Liver (tissue), 9 donors: ENCODE measurements around the gene TMEM119. TPM values are rescaled to one million over a fixed set of nuclear protein-coding genes. Genes with fewer than 3 reads are reported as not detected.

ENCODE experiments used
- DNase-seq: peaks from one replicate; pipeline ENCODE4 v3.0.0-alpha.2; 2017; ENCODE audit warnings: low spot score
- H3K27ac ChIP-seq, 2 donors: one replicate each; pipeline ENCODE4 v1.7.0; 2013; ENCODE audit warnings: inconsistent platforms in 2 of 2, low read length in 2 of 2, control low read depth in 1 of 2, low read depth in 1 of 2, mild to moderate bottlenecking in 1 of 2
- H3K27me3 ChIP-seq, 4 donors: one replicate each; pipeline versions ENCODE4 v1.6.1 to v1.7.0; 2013; ENCODE audit warnings: low read length in 3 of 4, inconsistent platforms in 1 of 4, mild to moderate bottlenecking in 1 of 4, moderate library complexity in 1 of 4; ENCODE audit not compliant: control insufficient read depth in 4 of 4, insufficient read depth in 4 of 4
- H3K36me3 ChIP-seq, 4 donors: one replicate each; pipeline versions ENCODE4 v1.6.1 to v1.7.0; 2013; ENCODE audit warnings: low read length in 3 of 4, mild to moderate bottlenecking in 3 of 4, low read depth in 1 of 4, moderate library complexity in 1 of 4; ENCODE audit not compliant: control insufficient read depth in 4 of 4, insufficient read depth in 3 of 4
- H3K4me1 ChIP-seq, 4 donors: one replicate each; pipeline versions ENCODE4 v1.6.1 to v1.7.0; 2013; ENCODE audit warnings: low read length in 3 of 4, mild to moderate bottlenecking in 3 of 4, moderate library complexity in 1 of 4; ENCODE audit not compliant: control insufficient read depth in 4 of 4, insufficient read depth in 4 of 4
- H3K4me3 ChIP-seq, 3 donors: one replicate each; pipeline versions ENCODE4 v1.6.1 to v1.7.0; 2013; ENCODE audit warnings: low read length in 3 of 3, control low read depth in 1 of 3, low read depth in 1 of 3, mild to moderate bottlenecking in 1 of 3
- H3K9ac ChIP-seq, 2 donors: one replicate each; pipeline ENCODE4 v1.7.0; 2013; ENCODE audit warnings: low read length in 2 of 2, mild to moderate bottlenecking in 2 of 2, moderate library complexity in 2 of 2, control low read depth in 1 of 2, low read depth in 1 of 2
- H3K9me3 ChIP-seq, 4 donors: one replicate each; pipeline versions ENCODE4 v1.6.1 to v1.7.0; 2013; ENCODE audit warnings: low read length in 3 of 4; ENCODE audit not compliant: control insufficient read depth in 4 of 4
- EGR1 ChIP-seq, 2 donors: IDR thresholded peaks; 2 replicates each; pipeline ENCODE4 v1.6.1; 2016 to 2018; ENCODE audit warnings: antibody characterized with exemption in 2 of 2, low read depth in 2 of 2
- FOXA1 ChIP-seq: IDR thresholded peaks from 2 replicates; pipeline ENCODE4 v1.6.1; 2016; ENCODE audit warnings: antibody characterized with exemption
- HNF4A ChIP-seq, 2 donors: conservative IDR thresholded peaks; 2 replicates each; pipeline ENCODE4 v1.6.1; 2016; ENCODE audit warnings: antibody characterized with exemption in 2 of 2, mild to moderate bottlenecking in 2 of 2
- HNF4G ChIP-seq: IDR thresholded peaks from 2 replicates; pipeline ENCODE4 v1.6.1; 2016; ENCODE audit warnings: antibody characterized with exemption
- JUND ChIP-seq, 2 donors: IDR thresholded peaks; 2 replicates each; pipeline ENCODE4 v1.6.1; 2016; ENCODE audit warnings: antibody characterized with exemption in 2 of 2
- RAD21 ChIP-seq, 2 donors: IDR thresholded peaks; 2 replicates each; pipeline ENCODE4 v1.6.1; 2016; ENCODE audit warnings: antibody characterized with exemption in 2 of 2, mild to moderate bottlenecking in 2 of 2
- RXRA ChIP-seq, 2 donors: IDR thresholded peaks; 2 replicates each; pipeline ENCODE4 v1.6.1; 2017 to 2018; ENCODE audit warnings: antibody characterized with exemption in 2 of 2, mild to moderate bottlenecking in 1 of 2
- SP1 ChIP-seq: IDR thresholded peaks from 2 replicates; pipeline ENCODE4 v1.6.1; 2018; ENCODE audit warnings: antibody characterized with exemption, mild to moderate bottlenecking
- TAF1 ChIP-seq: conservative IDR thresholded peaks from 2 replicates; pipeline ENCODE4 v1.6.1; 2016; ENCODE audit warnings: antibody characterized with exemption, mild to moderate bottlenecking
- YY1 ChIP-seq: IDR thresholded peaks from 2 replicates; pipeline ENCODE4 v1.6.1; 2016; ENCODE audit warnings: antibody characterized with exemption, mild to moderate bottlenecking
- WGBS: extraction: QIAGEN DNeasy Blood & Tissue Kit; methylation state at CpG from one replicate; pipeline ENCODE4 v1.1.7; 2013; 5-methylcytosine and 5-hydroxymethylcytosine counted together
- polyA plus RNA-seq, 2 donors: library from polyadenylated mRNA; stranded (reverse) in 1 of 2; unstranded in 1 of 2; fragments of 200-250 nt in 1 of 2; fragments of >200 nt in 1 of 2; fragmentation: Nextera tagmentation in 1 of 2; extraction: Ambion mirVana in 1 of 2; gene quantifications; one replicate each; pipeline versions ENCODE4 v1.2.1 to v1.2.3, GENCODE V29; 2013 to 2015
- total RNA-seq, 2 donors: library from RNA; depleted of rRNA; stranded (reverse); fragments of >200 nt; gene quantifications; one replicate each; pipeline ENCODE4 v1.2.3, GENCODE V29; 2014
- TF ChIP-seq, protein P1 (sequence below): IDR thresholded peaks from 2 replicates; pipeline ENCODE4 v1.6.1; 2016; ENCODE audit warnings: antibody characterized with exemption
- TF ChIP-seq, protein P2 (sequence below): IDR thresholded peaks from 2 replicates; pipeline ENCODE4 v1.6.1; 2016; ENCODE audit warnings: antibody characterized with exemption
- TF ChIP-seq, protein P3 (sequence below): IDR thresholded peaks from 2 replicates; pipeline ENCODE4 v1.6.1; 2016; ENCODE audit warnings: antibody characterized with exemption
- TF ChIP-seq, protein P4 (sequence below): IDR thresholded peaks from 2 replicates; pipeline ENCODE4 v1.6.1; 2016; ENCODE audit warnings: antibody characterized with exemption, mild to moderate bottlenecking
- TF ChIP-seq, protein P5 (sequence below): fragments of 150-350 bp; IDR thresholded peaks from 2 replicates; pipeline ENCODE4 v1.5.1; 2017; ENCODE audit warnings: improper control_type of control experiment, low read depth, low read length; ENCODE audit not compliant: missing input control
- donor health status: healthy.
- donor health status: healthy.
- donor health status: healthy.
- donor health status: healthy.
- donor health status: healthy.

Gene TMEM119
- total and polyA plus RNA-seq, 4 donors: 0.14 to 2.6 (median 0.38) TPM

DNA sequence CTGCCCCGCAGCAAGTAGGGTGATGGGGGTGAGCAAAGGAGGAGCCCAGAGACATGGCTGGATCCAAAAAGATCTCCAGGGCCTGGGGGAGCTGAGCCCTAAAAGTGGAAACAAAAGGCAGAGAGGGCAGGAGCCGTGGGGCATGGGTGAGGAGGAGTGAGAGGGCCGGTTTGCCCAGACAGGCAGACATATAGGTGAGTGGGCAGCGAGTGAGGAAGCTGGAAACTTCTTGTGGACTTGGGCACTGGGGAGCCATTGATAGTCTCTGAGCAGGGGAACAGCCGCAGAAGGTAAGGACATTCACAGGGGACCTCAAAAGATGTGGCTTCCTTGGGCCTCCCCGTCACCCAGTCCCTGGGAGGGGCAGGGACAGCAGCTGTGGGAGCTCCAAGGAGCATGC, 16.8 kb upstream of the TMEM119 start (continued):
- TF ChIP-seq, protein P1, sequence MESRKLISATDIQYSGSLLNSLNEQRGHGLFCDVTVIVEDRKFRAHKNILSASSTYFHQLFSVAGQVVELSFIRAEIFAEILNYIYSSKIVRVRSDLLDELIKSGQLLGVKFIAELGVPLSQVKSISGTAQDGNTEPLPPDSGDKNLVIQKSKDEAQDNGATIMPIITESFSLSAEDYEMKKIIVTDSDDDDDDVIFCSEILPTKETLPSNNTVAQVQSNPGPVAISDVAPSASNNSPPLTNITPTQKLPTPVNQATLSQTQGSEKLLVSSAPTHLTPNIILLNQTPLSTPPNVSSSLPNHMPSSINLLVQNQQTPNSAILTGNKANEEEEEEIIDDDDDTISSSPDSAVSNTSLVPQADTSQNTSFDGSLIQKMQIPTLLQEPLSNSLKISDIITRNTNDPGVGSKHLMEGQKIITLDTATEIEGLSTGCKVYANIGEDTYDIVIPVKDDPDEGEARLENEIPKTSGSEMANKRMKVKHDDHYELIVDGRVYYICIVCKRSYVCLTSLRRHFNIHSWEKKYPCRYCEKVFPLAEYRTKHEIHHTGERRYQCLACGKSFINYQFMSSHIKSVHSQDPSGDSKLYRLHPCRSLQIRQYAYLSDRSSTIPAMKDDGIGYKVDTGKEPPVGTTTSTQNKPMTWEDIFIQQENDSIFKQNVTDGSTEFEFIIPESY: no peak
- TF ChIP-seq HNF4G (no peak), RXRA (IDR thresholded peaks at IDR 0.05) (no peak), TAF1 (no peak), RAD21 (IDR thresholded peaks at IDR 0.05) (no peak), YY1 (no peak)

DNA sequence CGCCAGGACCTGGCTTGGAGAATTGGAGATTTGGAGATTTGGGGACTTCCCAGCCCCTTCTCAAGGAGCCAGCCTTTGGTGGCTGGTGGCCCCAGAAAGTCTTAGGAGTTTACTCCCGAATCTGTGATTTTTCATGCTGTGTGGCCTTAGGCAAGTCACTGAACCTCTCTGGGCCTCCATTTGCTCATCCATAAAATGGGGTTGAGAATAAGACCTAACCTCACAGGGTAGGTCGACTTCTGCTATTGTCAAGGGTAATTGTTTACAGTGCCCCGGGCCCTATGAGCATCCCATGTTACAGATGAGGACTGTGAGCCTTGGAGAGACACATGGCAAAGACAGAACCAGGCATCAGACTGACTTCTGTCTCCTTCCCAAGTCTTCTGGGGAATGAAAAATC, 16.2 kb upstream of the TMEM119 start:
- Histone ChIP-seq H3K9ac (no peak overlapping the region), H3K27me3 (no peaks in the 10 kb centered on the region), H3K27ac (no peak overlapping the region), H3K4me1 (peaks cover 0 to 3% (median 0%) of the 10 kb centered on the region in 4 donors), H3K4me3 (no peak overlapping the region), H3K9me3 (no peaks in the 10 kb centered on the region), H3K36me3 (no peaks in the 10 kb centered on the region)
- 74% methylated on average over 4 of the region's 4 CpGs for WGBS
- no peak for TF ChIP-seq SP1
- no peak for TF ChIP-seq HNF4A (conservative IDR thresholded peaks at IDR 0.05)
- no peak for TF ChIP-seq RXRA (IDR thresholded peaks at IDR 0.05)
- no peak for TF ChIP-seq RAD21 (IDR thresholded peaks at IDR 0.05)
- TF ChIP-seq, protein P2, sequence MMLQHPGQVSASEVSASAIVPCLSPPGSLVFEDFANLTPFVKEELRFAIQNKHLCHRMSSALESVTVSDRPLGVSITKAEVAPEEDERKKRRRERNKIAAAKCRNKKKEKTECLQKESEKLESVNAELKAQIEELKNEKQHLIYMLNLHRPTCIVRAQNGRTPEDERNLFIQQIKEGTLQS: no peak
- TF ChIP-seq HNF4G: no peak
- TF ChIP-seq, protein P3, sequence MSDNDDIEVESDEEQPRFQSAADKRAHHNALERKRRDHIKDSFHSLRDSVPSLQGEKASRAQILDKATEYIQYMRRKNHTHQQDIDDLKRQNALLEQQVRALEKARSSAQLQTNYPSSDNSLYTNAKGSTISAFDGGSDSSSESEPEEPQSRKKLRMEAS: no peak
- TF ChIP-seq JUND (IDR thresholded peaks at IDR 0.05): no peak
- TF ChIP-seq, protein P1: no peak
- no peak for TF ChIP-seq FOXA1
- no peak for TF ChIP-seq EGR1 (IDR thresholded peaks at IDR 0.05; ENCODE audit: low read depth in 2 of 2)
- TF ChIP-seq, protein P4, sequence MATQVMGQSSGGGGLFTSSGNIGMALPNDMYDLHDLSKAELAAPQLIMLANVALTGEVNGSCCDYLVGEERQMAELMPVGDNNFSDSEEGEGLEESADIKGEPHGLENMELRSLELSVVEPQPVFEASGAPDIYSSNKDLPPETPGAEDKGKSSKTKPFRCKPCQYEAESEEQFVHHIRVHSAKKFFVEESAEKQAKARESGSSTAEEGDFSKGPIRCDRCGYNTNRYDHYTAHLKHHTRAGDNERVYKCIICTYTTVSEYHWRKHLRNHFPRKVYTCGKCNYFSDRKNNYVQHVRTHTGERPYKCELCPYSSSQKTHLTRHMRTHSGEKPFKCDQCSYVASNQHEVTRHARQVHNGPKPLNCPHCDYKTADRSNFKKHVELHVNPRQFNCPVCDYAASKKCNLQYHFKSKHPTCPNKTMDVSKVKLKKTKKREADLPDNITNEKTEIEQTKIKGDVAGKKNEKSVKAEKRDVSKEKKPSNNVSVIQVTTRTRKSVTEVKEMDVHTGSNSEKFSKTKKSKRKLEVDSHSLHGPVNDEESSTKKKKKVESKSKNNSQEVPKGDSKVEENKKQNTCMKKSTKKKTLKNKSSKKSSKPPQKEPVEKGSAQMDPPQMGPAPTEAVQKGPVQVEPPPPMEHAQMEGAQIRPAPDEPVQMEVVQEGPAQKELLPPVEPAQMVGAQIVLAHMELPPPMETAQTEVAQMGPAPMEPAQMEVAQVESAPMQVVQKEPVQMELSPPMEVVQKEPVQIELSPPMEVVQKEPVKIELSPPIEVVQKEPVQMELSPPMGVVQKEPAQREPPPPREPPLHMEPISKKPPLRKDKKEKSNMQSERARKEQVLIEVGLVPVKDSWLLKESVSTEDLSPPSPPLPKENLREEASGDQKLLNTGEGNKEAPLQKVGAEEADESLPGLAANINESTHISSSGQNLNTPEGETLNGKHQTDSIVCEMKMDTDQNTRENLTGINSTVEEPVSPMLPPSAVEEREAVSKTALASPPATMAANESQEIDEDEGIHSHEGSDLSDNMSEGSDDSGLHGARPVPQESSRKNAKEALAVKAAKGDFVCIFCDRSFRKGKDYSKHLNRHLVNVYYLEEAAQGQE: no peak
- TF ChIP-seq, protein P5, sequence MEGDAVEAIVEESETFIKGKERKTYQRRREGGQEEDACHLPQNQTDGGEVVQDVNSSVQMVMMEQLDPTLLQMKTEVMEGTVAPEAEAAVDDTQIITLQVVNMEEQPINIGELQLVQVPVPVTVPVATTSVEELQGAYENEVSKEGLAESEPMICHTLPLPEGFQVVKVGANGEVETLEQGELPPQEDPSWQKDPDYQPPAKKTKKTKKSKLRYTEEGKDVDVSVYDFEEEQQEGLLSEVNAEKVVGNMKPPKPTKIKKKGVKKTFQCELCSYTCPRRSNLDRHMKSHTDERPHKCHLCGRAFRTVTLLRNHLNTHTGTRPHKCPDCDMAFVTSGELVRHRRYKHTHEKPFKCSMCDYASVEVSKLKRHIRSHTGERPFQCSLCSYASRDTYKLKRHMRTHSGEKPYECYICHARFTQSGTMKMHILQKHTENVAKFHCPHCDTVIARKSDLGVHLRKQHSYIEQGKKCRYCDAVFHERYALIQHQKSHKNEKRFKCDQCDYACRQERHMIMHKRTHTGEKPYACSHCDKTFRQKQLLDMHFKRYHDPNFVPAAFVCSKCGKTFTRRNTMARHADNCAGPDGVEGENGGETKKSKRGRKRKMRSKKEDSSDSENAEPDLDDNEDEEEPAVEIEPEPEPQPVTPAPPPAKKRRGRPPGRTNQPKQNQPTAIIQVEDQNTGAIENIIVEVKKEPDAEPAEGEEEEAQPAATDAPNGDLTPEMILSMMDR: no peak
- DNase-seq: no peak
